ENCODE results near the gene SH3GL3.

SH3GL3 gene

DNA sequence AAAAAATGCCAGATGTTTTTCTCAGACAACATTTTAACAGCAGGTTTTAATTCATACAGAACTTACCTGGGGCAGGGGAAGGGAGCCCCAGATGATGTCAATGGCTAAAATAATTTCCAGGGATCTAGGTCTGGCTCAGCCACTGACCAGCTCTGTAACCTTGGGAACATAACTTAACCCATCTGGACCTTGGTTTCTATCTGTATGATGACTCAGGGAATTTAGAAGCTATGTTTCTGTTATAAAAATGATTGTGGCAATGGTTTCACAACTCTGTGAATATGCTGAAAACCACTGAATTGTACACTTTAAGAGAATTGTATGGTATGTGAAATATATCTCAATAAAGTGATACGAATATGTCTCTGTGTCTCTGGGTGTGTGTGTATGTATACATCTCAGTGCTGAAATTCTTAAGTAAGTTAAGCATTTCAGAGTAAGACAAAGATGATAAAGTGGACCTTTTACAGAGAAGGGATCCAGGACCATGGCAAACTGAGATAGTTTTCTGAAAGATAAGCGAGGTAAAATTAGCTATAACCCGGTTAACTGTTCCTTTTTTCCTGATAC lies 2.9 kb downstream of the SH3GL3 start:
- Histone ChIP-seq H3K9me2 (replicated peaks; ENCODE audit: low read depth, low read length) (no peaks in the 10 kb centered on the region), H3K27me3 (ENCODE audit: insufficient read depth, low read length, poor library complexity, severe bottlenecking) (no peaks in the 10 kb centered on the region), H3K36me3 (ENCODE audit: insufficient read depth, low read length) (no peaks in the 10 kb centered on the region), H3F3A (ENCODE audit: low read depth) (no peaks in the 10 kb centered on the region), H3K4me2 (ENCODE audit: low read depth, low read length, poor library complexity, severe bottlenecking) (no peak overlapping the region), H3K9me3 (ENCODE audit: insufficient read depth, low read depth, low read length) (no peaks in the 10 kb centered on the region), H4K20me1 (ENCODE audit: insufficient read depth, low read length, poor library complexity, severe bottlenecking) (no peaks in the 10 kb centered on the region), H3K4me1 (ENCODE audit: insufficient read depth, low read length, poor library complexity, severe bottlenecking) (no peaks in the 10 kb centered on the region), H2AFZ (ENCODE audit: low read length) (no peak overlapping the region), H3K79me2 (ENCODE audit: insufficient read depth, low read length) (no peaks in the 10 kb centered on the region), H3K9ac (ENCODE audit: low read depth, low read length, poor library complexity, severe bottlenecking) (no peak overlapping the region), H3K4me3 (ENCODE audit: low read length, poor library complexity, severe bottlenecking) (no peak overlapping the region)
- TF ChIP-seq, protein P1, sequence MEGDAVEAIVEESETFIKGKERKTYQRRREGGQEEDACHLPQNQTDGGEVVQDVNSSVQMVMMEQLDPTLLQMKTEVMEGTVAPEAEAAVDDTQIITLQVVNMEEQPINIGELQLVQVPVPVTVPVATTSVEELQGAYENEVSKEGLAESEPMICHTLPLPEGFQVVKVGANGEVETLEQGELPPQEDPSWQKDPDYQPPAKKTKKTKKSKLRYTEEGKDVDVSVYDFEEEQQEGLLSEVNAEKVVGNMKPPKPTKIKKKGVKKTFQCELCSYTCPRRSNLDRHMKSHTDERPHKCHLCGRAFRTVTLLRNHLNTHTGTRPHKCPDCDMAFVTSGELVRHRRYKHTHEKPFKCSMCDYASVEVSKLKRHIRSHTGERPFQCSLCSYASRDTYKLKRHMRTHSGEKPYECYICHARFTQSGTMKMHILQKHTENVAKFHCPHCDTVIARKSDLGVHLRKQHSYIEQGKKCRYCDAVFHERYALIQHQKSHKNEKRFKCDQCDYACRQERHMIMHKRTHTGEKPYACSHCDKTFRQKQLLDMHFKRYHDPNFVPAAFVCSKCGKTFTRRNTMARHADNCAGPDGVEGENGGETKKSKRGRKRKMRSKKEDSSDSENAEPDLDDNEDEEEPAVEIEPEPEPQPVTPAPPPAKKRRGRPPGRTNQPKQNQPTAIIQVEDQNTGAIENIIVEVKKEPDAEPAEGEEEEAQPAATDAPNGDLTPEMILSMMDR (conservative IDR thresholded peaks at IDR 0.05; ENCODE audit: low read length), result no peak
- no peak for TF ChIP-seq EZH2phosphoT487 (IDR thresholded peaks at IDR 0.05; ENCODE audit: borderline replicate concordance)

DNA sequence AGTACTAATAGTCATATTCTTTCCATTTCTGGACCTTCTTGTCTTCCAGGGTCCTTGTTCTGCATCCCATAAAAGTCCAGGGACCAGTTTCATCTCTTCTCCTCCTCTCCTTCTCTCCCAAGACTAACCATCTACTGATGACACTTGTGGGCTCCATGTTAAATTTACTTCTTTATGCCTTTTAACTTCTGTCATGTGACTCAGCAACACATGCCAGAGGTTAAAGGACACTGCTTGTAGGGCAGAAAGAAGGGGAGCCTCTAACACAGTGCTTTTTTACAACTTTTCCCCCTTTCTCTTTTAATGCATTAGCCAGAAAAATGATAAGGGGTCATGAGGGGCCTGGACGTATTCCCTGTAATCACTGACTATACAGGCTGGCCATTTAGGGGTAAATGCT lies 10.0 kb downstream of the SH3GL3 start:
- no peaks in the 10 kb centered on the region for H3F3A ChIP-seq (ENCODE audit: low read depth)
- H3K9me3 ChIP-seq (ENCODE audit: insufficient read depth, low read depth, low read length), result no peaks in the 10 kb centered on the region
- H3K27me3 ChIP-seq (ENCODE audit: insufficient read depth, low read length, poor library complexity, severe bottlenecking), result no peaks in the 10 kb centered on the region
- no peak overlapping the region for H2AFZ ChIP-seq (ENCODE audit: low read length)
- no peak overlapping the region for H3K4me3 ChIP-seq (ENCODE audit: low read length, poor library complexity, severe bottlenecking)
- no peaks in the 10 kb centered on the region for H4K20me1 ChIP-seq (ENCODE audit: insufficient read depth, low read length, poor library complexity, severe bottlenecking)
- no peaks in the 10 kb centered on the region for H3K79me2 ChIP-seq (ENCODE audit: insufficient read depth, low read length)
- no peak overlapping the region for H3K9ac ChIP-seq (ENCODE audit: low read depth, low read length, poor library complexity, severe bottlenecking)
- no peaks in the 10 kb centered on the region for H3K36me3 ChIP-seq (ENCODE audit: insufficient read depth, low read length)
- H3K4me1 ChIP-seq (ENCODE audit: insufficient read depth, low read length, poor library complexity, severe bottlenecking), result no peaks in the 10 kb centered on the region
- no peak overlapping the region for H3K4me2 ChIP-seq (ENCODE audit: low read depth, low read length, poor library complexity, severe bottlenecking)
- TF ChIP-seq, protein P1 (conservative IDR thresholded peaks at IDR 0.05; ENCODE audit: low read length), result no peak
- TF ChIP-seq EZH2phosphoT487 (IDR thresholded peaks at IDR 0.05; ENCODE audit: borderline replicate concordance), result no peak
- H3K9me2 ChIP-seq (replicated peaks; ENCODE audit: low read depth, low read length), result no peaks in the 10 kb centered on the region

DNA sequence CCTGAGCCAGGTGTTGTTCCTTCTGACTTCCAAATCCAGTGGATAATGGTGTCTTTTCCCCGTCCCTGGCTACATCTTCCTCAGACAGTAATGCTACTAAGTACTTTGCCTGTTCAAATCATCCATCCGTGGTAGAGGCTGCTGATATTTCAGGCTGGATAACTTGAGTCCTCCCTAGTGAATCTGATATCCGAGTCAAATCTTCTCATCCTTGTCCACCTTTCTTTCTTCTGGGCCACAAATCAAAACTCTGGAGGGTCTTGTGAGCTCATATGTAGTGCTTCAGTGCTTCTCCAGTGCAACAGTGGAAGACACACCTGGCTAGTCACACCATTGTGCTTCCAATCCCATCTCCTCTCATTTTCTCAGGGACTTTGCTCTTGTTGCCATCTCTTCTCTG lies 11.2 kb downstream of the SH3GL3 start:
- Histone ChIP-seq H3K9ac (ENCODE audit: low read depth, low read length, poor library complexity, severe bottlenecking) (no peak overlapping the region), H3K4me3 (ENCODE audit: low read length, poor library complexity, severe bottlenecking) (no peak overlapping the region), H3K9me2 (replicated peaks; ENCODE audit: low read depth, low read length) (no peaks in the 10 kb centered on the region), H3K4me1 (ENCODE audit: insufficient read depth, low read length, poor library complexity, severe bottlenecking) (no peaks in the 10 kb centered on the region), H3K27me3 (ENCODE audit: insufficient read depth, low read length, poor library complexity, severe bottlenecking) (no peaks in the 10 kb centered on the region), H2AFZ (ENCODE audit: low read length) (no peak overlapping the region), H3K36me3 (ENCODE audit: insufficient read depth, low read length) (no peaks in the 10 kb centered on the region), H4K20me1 (ENCODE audit: insufficient read depth, low read length, poor library complexity, severe bottlenecking) (no peaks in the 10 kb centered on the region), H3K79me2 (ENCODE audit: insufficient read depth, low read length) (no peaks in the 10 kb centered on the region), H3K9me3 (ENCODE audit: insufficient read depth, low read depth, low read length) (no peaks in the 10 kb centered on the region), H3F3A (ENCODE audit: low read depth) (no peaks in the 10 kb centered on the region), H3K4me2 (ENCODE audit: low read depth, low read length, poor library complexity, severe bottlenecking) (no peak overlapping the region)
- TF ChIP-seq, protein P1 (conservative IDR thresholded peaks at IDR 0.05; ENCODE audit: low read length), result no peak
- no peak for TF ChIP-seq EZH2phosphoT487 (IDR thresholded peaks at IDR 0.05; ENCODE audit: borderline replicate concordance)

Data from Loucy (cell line).